ENCODE measurements around the gene SV2A.

SV2A gene

DNA sequence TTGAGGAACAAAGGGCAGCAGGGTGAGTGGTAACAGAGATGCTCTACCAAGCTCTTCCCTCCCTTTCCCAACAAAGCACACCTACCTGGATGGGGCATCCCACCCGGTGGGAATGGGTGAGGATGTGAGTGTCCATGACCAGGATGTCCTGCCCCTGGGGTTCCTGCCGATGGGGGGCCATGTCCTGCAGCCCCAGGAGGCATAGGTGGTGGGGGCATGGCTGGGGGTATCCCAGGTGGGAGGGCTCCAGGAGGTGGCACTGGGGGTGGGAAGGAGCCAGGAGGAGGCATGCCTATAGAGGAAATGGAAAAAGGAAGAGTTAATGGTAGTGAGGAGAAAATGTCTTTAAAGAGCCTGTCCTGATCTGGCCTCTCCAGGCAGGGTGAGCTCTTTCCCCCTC, 8.1 kb upstream of the SV2A start:
- H3K4me3 ChIP-seq (ENCODE audit: low read depth, low read length) = no peak overlapping the region
- TF ChIP-seq, protein P1, sequence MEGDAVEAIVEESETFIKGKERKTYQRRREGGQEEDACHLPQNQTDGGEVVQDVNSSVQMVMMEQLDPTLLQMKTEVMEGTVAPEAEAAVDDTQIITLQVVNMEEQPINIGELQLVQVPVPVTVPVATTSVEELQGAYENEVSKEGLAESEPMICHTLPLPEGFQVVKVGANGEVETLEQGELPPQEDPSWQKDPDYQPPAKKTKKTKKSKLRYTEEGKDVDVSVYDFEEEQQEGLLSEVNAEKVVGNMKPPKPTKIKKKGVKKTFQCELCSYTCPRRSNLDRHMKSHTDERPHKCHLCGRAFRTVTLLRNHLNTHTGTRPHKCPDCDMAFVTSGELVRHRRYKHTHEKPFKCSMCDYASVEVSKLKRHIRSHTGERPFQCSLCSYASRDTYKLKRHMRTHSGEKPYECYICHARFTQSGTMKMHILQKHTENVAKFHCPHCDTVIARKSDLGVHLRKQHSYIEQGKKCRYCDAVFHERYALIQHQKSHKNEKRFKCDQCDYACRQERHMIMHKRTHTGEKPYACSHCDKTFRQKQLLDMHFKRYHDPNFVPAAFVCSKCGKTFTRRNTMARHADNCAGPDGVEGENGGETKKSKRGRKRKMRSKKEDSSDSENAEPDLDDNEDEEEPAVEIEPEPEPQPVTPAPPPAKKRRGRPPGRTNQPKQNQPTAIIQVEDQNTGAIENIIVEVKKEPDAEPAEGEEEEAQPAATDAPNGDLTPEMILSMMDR (IDR thresholded peaks at IDR 0.05; ENCODE audit: borderline replicate concordance, insufficient read depth, low read depth, low read length) = no peak

DNA sequence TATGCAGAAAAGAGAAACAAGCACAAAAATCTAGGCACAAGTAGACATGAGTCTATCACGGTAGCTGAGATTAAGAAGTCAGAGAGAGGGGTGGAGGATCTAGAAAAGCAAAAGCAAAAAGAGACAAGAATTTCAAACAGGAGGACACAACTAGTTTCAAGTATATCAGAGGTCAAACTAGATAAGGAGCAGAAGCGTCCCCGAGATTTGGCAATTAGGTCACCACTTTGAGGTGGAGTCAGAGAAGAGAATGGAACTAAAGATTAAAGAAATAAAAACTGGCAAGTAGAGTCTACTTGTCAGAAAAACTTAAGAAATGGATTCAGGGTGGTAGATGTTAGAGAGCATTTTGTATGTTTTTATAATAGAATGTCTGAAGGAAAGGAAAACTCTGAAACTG, 7.7 kb upstream of the SV2A start:
- TF ChIP-seq, protein P1 (IDR thresholded peaks at IDR 0.05; ENCODE audit: borderline replicate concordance, insufficient read depth, low read depth, low read length) = no peak
- H3K4me3 ChIP-seq (ENCODE audit: low read depth, low read length) = no peak overlapping the region

DNA sequence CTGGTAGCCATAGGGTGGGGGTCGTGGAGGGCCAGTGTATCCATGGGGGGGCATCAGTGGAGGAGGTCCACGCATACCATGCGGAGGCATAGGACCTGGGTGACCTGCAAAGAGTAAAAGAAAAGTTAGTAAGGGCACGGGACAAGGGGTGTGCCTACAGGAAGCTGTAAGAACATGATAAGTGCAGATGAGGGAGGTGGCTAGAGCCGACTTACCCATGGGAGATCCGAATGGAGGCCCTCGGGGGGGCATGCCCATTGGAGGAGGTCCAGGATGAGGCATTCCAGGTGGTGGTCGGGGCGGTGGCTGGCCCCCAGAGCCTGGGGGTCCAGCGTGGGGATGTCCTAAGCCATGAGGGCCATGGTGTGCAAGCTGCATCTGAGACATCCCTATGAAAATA, 6.0 kb upstream of the SV2A start:
- no peak overlapping the region for H3K4me3 ChIP-seq (ENCODE audit: low read depth, low read length)
- TF ChIP-seq, protein P1 (IDR thresholded peaks at IDR 0.05; ENCODE audit: borderline replicate concordance, insufficient read depth, low read depth, low read length) = no peak

DNA sequence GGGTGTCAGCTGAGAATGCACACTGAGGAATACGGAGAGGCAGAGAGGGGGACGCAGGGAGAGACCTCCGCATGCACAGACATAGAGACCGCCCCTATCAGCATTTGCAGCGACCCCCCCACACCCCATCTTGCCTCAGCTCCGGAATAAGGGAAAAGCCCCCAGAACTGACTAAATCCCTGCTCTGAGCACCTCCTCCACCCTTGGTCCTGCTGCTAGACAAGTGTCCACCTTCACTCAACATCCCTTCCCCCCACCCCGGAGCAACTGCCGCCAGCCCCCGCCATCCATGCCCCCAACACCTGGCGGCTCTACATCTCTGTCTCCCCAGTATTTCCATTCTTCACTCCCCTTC, 769 bp downstream of the SV2A start:
- TF ChIP-seq, protein P1 (IDR thresholded peaks at IDR 0.05; ENCODE audit: borderline replicate concordance, insufficient read depth, low read depth, low read length) = no peak
- peak overlapping the region; percentile 69 for H3K4me3 ChIP-seq (ENCODE audit: low read depth, low read length)

DNA sequence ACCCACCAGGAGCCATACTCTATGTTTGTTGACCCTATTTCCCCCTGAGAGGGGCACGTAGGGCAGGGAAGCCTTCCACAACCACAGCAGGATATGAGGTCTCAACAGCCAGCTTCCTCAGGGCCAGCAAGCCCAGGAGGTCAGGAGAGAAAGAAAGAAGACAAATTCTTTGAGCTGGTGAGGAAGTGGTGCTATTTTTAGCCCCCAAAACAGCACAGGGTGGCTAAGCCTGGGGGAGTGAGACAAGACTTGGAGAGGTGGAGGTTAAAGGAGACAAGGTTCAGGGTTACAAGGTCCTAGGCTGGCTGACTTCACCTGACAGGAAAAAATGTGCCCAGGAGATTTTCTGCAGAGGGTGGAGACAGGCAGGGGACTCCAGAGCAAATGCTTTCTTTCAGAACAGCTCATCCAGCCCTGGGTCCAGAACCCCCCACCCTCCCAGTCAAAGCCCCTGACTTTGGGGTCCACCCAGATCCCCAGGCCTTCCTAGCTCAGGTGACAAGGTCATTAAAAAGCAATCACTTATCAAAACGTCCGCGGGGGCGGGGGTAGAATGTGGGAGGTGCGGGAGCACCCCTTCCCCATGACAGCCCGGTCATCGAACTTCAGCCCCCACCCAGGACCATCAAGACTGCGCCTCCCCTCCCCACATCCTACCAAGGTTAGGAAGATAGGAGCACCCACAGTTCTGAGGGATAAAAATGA, 1.3 kb downstream of the SV2A start:
- H3K4me3 ChIP-seq (ENCODE audit: low read depth, low read length) = peak overlapping the region; percentile 69
- TF ChIP-seq, protein P1 (IDR thresholded peaks at IDR 0.05; ENCODE audit: borderline replicate concordance, insufficient read depth, low read depth, low read length) = no peak

DNA sequence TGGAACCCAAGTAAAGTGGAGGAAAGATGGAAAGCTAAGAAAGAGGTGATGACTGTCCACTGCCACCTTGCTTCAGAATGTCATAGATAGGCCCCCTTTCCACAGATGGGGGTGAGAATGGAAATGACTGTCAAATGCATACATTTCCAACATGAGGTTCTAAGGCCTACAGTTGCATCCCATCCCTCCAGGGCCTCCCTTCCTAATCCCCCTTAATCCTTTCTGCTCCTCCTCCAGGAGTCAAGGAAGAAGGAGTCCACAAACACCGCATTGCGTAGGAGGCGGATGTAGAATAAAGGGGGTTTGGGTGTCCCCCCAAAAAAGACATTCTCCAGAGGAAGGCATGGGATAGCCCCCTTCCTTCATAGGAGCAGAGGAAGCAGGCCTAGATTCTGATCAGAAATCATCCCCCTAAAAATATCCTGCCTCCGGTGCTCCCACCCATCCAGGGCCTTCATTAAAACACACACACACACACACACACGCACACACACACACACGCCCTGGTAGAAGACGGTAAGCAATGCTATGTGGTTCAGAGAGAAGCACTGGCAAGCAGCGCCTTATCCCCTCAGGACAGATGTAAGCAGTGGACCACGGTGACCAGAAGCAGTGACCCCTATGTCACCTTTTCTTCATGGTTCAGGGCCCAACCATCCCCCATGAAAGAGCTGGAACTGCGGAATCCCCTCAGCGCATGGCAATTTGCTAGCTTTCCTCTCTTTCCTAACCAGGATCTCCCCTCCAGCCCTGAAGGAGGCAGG, 2.0 kb downstream of the SV2A start:
- TF ChIP-seq, protein P1 (IDR thresholded peaks at IDR 0.05; ENCODE audit: borderline replicate concordance, insufficient read depth, low read depth, low read length) = no peak
- no peak overlapping the region for H3K4me3 ChIP-seq (ENCODE audit: low read depth, low read length)

DNA sequence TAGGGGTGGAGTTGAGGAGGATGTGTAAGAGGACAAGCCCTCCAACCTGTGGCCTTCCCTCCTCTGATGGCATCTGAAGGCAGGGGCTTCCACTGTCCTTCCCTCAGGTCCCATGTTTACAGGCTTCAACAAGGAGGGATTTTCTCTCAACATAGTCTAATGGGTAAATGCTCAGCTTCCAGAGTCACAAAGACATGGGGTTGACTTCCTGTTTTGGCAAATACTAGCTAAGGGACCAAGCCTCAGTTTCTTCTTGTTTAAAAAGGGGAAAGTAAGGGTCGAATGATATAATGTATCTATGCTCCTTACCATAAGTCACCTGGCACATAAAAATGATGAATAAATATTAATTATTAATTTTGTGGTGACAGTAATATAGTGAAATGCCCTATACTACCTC, 3.1 kb downstream of the SV2A start:
- TF ChIP-seq, protein P1 (IDR thresholded peaks at IDR 0.05; ENCODE audit: borderline replicate concordance, insufficient read depth, low read depth, low read length) = no peak
- no peak overlapping the region for H3K4me3 ChIP-seq (ENCODE audit: low read depth, low read length)
